HG02884 (cell line): ENCODE measurements around the gene LRRC59.
"Not testable (repeated sequence)": the region's sequence is repeated elsewhere in the genome, so short reads cannot be mapped to it uniquely, and the experiment has no call there.

Experiments used
- ATAC-seq: cut with Tn5 transposase; IDR thresholded peaks from one replicate; pipeline ENCODE4 v1.9.1; 2021; ENCODE audit warnings: mild to moderate bottlenecking, moderate library complexity; ENCODE audit not compliant: unreplicated experiment

Gene LRRC59

DNA sequence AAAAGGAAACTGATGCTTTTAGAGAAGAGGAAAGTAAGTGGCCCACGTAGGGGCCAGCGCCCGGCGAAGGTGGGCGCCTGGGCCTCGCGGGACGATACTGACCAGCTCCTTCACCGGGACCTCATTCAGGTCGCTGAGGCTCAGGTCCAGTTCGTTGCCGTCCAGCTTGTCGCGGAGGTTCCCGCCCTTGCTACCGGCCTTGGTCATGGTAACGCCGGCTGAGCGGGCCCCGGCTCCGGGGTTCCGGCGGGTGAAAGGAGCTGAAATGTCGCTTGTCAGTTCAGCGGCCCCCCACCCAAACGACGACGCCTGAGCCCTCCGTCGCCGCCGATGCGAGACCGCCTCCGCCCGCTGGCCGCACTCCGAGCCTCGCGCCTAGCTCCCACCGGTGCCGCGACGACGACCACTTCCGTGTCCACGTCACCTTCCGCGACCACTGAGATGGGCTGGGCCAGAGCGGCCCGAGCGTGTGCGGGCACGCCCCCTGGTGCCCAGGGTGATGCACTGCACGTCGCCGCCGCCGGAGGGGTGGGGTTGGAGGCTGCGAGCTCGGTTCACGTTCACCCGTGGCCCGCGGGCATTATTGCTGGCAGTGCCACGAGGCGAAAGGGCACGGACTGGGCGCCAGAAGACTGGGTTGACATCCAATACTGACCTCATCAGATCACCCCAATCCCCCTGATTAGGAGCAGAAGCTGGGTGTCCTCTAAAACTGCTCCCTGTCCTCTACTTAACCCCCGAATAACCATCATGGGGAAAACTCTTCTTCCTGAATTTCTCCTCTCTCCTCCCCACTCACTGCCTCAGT is at the start of gene LRRC59:
Gene LRRC59, minus strand, starts transcription at position 413 of the 808 bp plus-strand sequence. Its CDS starts 206 bp downstream, at position 207.
- peak; percentile 94 for ATAC-seq

DNA sequence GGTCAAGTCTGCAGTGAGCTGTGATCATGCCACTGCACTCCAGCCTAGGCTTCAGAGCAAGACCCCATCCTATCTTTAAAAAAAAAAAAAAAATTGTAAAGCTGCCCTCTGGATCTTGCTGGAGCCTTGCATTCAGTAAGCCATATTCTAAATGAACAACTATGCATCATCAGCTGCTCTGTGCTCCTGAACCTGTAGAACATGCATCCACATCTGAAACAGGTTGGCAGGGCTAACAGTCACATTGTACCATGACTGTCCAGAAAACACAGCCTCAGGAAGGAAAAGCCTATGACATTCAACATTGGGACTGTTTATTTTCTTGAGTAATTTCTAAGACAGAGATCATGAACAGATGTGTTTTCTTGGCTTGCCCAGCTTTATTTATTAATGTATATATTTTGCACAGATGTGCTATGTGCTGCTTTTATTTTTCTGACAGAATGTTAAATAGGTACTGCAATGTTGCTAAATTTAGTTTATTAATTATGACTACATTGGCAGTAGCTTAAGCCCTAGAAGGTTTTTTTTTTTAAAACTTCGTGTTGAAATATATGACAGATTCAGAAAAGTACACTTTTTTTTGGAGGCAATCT is 48.5 kb upstream of the LRRC59 start:
- no peak for ATAC-seq

DNA sequence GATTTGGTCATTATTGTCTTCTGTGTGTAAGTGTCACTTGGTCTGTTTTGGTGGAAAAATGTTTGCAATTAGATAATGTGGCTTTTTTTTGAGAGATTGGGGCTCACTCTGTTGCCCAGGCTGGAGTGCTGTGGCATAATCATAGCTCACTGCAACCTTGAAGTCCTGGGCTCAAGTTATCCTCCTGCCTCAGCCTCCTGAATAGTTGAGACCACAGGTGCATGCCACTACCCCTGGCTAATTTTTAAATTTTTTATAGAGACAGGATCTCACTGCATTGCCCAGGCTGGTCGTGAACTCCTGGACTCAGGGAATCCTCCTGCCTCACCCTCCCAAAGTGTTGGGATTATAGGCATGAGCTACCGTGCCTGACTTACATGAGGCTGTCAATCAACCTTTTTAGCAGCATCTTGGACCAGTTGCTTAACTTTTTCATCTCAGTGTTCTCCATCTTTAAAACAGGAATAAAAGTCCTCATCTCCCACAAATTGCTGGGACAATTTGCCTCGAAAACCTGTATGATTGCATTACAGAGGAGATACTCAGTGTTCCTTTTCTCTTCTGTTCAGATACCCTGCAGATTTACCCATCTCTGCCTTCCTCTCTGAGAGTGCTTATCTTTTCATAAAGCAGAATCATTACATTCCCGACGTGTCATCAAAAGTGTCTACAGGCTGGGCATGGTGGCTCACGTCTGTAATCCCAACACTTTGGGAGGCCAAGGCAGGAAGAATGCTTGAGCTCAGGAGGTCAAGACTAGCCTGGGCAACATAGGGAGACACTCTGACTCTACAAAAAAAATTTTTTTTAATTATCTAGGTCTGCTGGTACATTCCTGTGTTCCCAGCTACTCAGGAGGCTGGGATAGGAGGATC is 47.8 kb upstream of the LRRC59 start:
- ATAC-seq: no peak

DNA sequence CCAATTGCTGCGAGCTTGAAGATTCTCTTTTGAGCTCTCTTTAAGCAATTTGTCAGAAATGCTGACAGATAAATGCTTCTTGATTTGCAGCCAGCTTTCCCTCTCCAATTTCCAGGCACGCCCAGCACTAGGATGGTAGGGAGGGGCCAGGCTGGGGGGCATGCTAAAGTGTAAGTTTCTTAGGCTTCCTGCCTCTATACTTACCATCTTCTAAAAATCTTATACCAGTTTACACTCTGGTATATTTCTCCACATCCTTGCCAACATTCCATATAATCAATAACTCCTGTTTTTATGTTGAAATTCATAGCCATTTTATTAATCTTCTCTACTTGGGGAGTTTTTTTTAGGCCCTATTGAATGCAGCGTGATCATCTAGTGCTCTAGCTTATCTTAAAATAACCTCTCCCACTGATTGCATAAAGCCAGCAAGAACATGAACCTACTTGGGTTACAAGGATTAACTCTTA is 46.2 kb upstream of the LRRC59 start:
- ATAC-seq: no peak

DNA sequence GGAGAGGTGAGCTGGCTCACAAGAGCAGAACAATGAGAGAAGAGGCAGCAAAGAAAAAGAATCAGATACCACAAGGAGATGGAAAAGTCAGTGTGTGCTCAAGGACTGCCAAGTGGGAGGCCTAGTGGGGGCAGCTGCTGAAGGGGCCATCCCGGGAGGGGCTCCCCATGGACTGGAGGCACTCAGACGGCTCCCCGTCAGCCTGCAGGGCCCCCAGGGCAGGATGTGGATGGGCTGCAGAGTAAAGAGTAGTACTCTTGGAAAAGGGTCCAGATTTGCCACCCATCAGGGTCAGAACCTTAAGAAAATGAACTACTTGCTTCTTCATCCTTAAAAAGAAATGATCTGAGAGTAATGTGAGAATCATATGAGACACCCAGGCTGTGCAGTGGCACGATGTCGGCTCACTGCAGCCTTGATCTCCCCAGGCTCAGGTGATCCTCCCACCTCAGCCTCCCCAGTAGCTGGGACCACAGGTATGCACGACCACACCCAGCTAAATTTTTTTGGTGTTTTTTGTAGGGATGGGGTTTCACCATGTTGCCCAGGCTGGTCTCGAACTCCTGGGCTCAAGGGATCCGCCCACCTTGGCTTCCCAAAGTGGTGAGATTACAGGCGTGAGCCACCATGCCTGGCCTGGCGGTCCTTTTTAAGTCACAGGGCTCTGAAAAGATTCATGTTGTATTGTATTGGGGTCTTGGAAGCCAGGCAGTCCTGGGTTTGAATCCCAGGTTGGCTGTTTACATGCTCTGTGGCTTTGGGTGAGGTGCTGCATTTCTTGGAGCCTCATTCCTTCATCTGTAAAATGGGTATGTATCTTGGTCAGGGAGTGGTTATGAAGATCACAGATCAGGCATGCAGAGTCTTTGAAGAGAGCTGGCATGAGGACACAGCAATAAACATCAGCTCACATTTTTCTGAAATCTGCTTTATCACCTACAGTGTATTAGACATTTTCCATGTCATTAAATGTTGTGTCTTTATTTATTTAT is 43.8 kb upstream of the LRRC59 start:
- ATAC-seq: no peak

DNA sequence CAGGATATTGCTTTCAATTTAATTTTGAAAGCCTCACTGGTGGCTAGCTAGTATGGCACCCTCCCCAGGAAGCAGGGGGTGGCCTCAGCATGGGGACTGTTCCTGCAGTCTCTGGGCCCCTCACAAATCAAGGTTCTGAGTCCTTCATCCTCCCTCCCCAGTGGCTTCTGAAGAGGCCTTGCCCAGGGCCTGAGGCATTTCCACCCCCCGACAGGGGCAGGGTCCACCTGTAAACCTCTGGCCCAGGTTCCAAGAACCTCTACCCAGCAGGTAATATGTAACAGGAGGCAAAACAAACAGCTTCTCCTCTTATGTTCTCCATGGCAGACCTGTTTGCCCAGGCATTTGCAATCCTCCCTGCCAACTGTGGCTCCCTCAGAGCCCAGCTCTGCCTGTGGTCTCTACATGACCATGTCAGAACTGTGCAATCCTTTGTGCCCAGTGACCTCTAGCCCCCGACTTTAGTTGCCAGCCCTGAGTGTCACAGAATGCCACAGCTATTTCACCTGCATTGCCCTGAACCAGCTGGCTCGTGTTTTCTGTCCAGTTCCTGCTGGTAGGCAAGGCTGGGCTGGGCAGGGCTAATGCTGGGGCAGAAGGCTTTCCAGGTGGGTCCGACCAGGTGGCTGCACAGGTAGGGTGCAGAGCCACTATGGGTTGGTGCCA is 43.0 kb upstream of the LRRC59 start:
- ATAC-seq: no peak

DNA sequence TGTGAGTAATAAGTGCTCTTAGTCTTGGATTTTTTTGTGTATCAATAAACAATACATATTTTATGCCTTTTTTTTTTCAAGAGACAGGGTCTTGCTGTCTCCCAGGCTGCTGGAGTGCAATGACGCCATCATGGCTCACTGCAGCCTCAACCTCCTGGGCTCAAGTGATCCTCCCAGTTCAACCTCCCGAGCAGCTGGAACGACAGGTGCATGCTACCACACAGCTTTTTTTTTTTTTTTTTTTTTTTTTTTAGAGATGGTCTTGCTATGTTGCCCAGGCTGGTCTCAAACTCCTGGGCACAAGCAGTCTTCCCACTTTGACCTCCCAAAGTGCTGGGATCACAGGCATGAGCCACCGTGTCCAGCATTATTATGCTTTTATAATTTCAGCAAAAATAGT is 41.7 kb upstream of the LRRC59 start:
- no peak for ATAC-seq

DNA sequence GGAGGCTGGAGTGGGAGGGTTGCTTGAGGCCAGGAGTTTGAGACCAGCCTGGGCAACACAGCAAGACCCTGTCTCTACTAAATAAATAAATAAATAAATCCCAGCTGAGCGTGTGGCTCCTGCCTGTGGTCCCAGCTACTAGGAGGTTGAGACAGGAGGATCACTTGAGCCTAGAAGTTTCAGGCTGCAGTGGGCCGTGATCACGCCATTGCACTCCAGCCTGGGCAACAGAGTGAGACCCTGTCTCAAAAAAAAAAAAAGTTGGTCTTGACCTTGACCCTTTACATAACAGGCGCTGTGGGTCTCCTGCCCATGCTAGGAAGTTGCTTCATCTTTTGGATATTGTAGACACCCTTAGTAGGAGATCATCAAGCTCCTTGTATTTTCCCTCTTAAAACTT is 40.1 kb upstream of the LRRC59 start:
- no peak for ATAC-seq

DNA sequence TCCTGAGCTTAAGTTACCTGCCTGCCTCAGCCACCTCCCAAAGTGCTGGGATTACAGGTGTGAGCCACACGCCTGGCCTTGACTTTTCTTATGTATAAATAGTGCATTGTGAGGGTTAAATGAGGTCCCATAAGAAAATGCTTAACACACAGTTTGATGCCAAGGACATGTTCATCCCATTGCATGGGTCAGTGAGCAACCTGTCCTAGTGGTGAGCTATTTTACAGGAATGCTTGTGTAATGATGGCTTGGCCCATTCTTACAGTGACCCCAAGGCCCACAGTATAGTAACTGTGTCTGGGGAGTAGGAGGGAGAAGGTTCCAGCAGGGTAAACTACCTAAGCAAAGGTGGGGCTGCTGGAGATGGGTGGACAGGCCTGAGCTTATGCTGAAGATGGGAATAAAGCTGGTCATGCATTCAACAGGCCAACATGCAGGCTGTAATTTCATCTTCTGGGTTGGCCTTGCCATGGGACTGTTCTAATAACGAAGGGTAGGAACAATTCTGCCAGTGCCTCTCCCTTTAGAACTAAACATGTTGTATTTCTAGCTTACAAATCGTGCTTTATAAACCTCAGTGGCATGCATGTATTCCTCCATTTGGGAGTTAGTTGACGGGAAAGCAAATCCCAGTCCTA is 34.9 kb upstream of the LRRC59 start:
- ATAC-seq: no peak

DNA sequence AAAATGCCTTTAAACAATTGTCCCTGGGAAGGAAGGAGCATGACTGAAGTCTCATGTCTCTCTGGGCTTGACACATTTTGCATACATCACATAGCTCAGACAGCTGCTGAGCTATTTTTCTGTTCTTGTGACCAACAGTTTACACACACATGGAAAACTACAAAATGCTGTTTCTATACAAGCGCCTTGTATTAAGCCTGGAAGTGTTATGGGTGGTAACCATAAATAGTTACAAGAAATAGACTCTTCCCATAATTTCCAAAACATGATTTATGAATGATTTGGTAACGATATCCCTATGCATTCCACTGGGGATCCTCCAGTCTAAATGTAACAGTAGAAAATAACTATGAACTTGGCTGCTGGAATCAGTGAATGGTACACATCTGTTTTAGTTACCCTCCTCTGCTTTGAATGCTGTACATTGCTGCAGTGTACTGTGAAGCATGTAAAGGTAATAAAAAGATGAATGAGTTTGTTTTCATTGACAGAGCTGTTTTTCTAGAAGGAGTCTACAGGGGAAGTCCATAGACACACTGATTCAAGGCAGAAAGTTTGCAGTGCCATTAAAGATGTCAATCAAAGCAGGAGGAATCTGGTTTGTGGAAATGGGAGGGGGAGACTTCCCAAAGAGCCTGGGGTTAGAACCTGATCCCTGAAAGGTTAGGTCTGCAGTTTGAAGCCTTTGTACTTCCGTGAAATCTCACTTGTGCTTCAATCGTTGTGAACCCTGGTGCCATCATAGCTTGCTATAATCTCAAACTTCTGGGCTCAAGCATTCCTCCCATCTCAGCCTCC is 33.7 kb upstream of the LRRC59 start:
- ATAC-seq: no peak

DNA sequence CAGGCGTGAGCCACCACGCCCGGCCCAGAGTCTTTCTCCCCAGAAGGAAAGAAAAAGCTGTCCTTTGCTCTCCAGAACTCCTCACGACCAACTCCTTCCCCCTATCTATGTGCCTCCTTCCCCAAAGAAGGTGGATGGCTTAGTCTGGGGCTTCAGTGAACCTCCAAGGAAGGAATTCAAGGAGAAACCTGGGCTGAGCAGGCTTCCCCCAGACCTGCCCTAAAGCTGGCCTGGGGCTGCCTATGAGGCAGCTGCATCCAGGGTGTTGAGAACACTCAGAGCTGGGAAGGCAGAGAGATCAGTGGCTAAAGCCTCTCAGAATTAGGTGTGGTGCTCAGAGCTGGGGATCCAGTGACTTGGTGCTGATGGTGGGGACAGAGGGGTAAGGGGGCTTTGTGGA is 32.5 kb upstream of the LRRC59 start:
- no peak for ATAC-seq

DNA sequence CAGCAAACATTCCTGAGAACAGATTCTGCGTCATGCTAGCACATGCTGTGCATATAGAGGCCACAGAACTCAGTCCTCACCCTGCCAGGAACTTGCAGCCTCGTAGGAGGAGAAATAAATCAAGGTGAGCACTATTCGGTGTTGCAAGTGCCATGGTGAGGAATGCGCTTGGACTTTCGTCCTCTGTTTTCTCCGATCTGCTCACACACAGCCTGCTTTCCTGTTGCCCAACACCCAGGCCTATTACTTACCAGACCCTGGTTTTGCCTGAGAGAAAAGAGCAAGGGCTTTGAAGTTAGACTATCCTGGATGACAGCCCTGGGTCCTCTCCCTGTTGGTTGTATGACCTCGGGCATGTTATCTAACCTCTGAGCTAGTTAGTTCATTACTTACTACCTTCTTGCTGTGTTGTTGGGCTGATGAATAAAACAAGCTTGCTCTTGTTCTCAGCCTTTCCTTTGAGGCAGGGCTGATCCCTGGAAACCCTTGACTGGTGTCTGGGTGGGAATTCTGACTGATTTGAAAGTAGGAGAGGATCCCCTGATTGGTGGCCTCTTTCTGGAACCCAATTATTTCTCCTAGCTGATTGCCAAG is 31.6 kb upstream of the LRRC59 start:
- no peak for ATAC-seq

DNA sequence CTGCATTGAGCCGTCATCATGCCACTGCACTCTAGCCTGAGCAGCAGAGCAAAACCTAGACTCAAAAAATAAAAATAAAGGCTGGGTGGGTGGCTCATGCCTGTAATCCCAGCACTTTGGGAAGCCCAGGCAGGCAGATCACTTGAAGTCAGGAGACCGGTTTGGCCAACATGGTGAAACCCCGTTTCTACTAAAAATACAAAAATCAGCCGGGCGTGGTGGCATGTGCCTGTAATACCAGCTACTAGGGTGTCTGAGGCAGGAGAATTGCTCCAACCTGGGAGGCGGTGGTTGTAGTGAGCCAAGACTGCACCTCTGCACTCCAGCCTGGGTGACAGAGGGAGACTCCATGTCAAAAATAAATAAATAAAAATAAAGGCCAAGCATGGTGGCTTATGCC is 30.8 kb upstream of the LRRC59 start:
- ATAC-seq: not testable (repeated sequence)

DNA sequence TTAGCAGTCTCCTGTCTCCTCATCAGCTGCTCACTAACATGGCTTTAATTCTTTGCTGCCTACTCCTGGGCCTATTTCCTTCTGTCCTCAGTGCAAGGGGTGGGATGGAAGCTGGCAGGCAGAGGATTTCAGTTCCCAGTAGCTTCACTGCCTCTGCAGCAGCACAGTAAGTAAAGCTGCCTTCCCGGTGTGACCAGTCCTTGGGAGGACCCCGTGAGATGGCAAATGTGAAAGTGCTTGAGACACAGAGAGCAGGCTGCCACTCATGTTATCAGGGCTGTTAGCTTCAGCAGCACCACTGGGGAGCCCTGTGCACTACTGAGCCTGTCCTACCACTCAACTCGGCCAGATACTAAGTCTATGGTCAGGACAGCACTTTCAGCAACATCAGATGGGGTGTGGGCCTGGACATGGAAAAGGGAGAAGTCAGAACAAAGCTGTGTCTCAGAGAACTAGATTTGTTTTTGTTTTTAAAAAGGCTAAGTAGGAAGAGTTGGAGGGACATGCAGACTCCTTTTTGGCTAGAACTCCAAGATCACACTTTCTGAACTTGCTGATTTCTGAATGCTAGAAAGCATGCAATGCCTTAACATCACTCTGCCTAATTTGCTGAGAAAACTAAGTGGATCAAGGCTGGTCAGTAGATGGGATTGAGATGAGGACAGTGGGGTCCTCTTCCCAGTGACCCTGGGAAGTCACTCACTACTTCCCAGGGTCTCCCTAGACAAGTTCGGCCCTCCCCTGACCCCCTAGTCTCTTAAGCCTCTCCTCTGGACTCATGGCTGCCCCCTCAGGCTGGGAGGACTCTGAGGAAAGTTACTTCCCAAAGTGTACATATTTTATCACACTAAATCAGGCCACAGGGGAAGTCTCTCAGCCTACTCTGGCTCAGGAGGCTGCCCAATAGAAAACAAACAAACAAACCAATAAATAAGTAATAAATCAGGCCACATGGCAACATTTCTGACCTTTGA is 29.8 kb upstream of the LRRC59 start:
- no peak for ATAC-seq

DNA sequence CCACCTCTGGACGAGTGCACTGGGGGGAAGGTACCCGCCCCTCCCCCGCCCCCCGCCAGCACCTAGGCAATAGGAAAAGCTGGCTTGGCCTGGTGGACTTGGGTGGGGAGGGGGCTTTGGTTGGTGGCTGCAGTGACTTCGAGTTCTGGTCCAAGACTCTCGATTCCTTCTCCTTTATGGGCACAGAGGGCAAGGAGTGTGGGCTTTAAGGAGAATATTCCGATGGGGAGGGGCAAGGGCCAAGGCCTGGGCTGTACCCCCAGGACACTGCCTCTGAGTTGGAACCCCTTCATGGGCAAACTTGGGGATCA is 29.1 kb upstream of the LRRC59 start:
- no peak for ATAC-seq

DNA sequence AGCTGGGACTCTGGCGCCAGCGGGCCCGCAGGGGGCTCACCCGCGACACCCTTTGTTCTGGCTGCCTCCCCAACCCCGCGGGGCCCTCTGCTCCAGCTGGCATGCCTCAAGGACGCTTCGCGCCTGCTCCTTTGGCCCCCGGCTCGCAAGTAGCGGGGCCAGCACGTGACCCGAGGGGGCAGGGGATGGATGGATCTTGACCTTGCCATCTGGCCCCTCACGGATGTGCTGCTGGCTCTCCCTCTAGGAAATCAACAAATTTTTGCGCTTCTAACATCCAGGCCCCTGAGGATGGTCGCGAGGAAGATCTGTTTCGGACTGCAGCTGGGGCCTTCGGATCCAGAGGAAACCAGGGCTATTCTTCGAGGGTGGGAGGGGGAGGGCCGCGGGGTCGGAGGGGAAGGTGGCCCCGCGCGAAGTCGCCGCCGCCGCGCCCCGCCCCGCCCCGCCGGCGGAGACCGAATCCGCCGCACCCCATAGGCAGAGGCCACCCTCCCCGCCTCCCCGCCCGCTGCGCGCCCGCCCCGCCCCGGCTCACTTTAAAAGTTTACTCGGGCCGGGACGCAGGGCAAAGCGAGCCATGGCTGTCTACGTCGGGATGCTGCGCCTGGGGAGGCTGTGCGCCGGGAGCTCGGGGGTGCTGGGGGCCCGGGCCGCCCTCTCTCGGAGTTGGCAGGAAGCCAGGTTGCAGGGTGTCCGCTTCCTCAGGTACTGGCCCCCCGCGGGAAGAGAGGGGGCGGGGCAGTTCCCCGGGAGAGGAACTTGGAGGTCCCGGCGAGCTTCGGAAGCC is 28.6 kb upstream of the LRRC59 start, which contains the start of gene ACSF2:
Gene ACSF2, plus strand, starts transcription at position 537 of the 790 bp plus-strand sequence. Its CDS starts 44 bp downstream, at position 581.
- ATAC-seq: peak; percentile 37
